DOHH2 (cell line): Measurements from ENCODE around the gene NELFA.

ENCODE experiments used
- H3F3A ChIP-seq: fragments of 200-600 bp; sonication (generic), shearing (Covaris generic); 2 replicates; pipeline ENCODE4 v1.6.0; 2016; ENCODE audit warnings: antibody characterized with exemption, mild to moderate bottlenecking; ENCODE audit not compliant: control insufficient read depth, insufficient read depth
- H3K27ac ChIP-seq: fragments of 200-600 bp; sonication (generic); 2 replicates; pipeline ENCODE4 v1.5.1; 2014; ENCODE audit warnings: low read depth, mild to moderate bottlenecking, low read length, moderate library complexity
- H3K27me3 ChIP-seq: fragments of 200-600 bp; sonication (generic); 2 replicates; pipeline ENCODE4 v1.6.1; 2014; ENCODE audit warnings: mild to moderate bottlenecking, low read length, mixed read lengths; ENCODE audit not compliant: control insufficient read depth
- H3K36me3 ChIP-seq: fragments of 200-600 bp; sonication (generic); 2 replicates; pipeline ENCODE4 v1.6.1; 2014; ENCODE audit warnings: mild to moderate bottlenecking, low read length, moderate library complexity, mixed read lengths; ENCODE audit not compliant: control insufficient read depth
- H3K4me1 ChIP-seq: fragments of 200-600 bp; sonication (generic); 2 replicates; pipeline ENCODE4 v1.6.1; 2014; ENCODE audit warnings: mild to moderate bottlenecking, low read length, mixed read lengths; ENCODE audit not compliant: control insufficient read depth
- H3K4me2 ChIP-seq: fragments of 200-600 bp; sonication (generic); 2 replicates; pipeline ENCODE4 v1.6.0; 2014; ENCODE audit warnings: mild to moderate bottlenecking, low read length, moderate library complexity
- H3K4me3 ChIP-seq: fragments of 200-600 bp; sonication (generic); 2 replicates; pipeline ENCODE4 v1.5.1; 2014; ENCODE audit warnings: mild to moderate bottlenecking, low read length, mixed read lengths
- H3K79me2 ChIP-seq: fragments of 200-600 bp; sonication (generic); 2 replicates; pipeline ENCODE4 v1.6.1; 2014; ENCODE audit warnings: mild to moderate bottlenecking, low read length, mixed read lengths; ENCODE audit not compliant: control insufficient read depth
- H3K9me2 ChIP-seq: fragments of 200-600 bp; sonication (generic); replicated peaks from 2 replicates; pipeline ENCODE4 v1.6.1; 2014; ENCODE audit warnings: mild to moderate bottlenecking, low read length, mixed read lengths; ENCODE audit not compliant: control insufficient read depth
- H3K9me3 ChIP-seq: fragments of 200-600 bp; sonication (generic); 2 replicates; pipeline ENCODE4 v1.6.1; 2014; ENCODE audit warnings: antibody characterized with exemption, low read length, mixed read lengths; ENCODE audit not compliant: control insufficient read depth, insufficient read depth
- H4K20me1 ChIP-seq: fragments of 200-600 bp; sonication (generic); 2 replicates; pipeline ENCODE4 v1.6.0; 2014; ENCODE audit warnings: low read depth, mild to moderate bottlenecking, antibody characterized with exemption, low read length, moderate library complexity; ENCODE audit not compliant: control insufficient read depth, insufficient read depth
- EZH2phosphoT487 ChIP-seq: fragments of 200-600 bp; sonication (generic); IDR thresholded peaks from 2 replicates; pipeline ENCODE4 v1.6.1; 2017; ENCODE audit warnings: borderline replicate concordance, mild to moderate bottlenecking, antibody characterized with exemption, low read length, moderate library complexity, mixed read lengths
- TF ChIP-seq, protein P1 (sequence below): fragments of 200-600 bp; sonication (generic); IDR thresholded peaks from one replicate; pipeline ENCODE4 v1.5.1; 2014; ENCODE audit warnings: antibody characterized with exemption, mild to moderate bottlenecking, low read depth, low read length; ENCODE audit not compliant: poor library complexity, severe bottlenecking

Gene NELFA

GRCh38 chr4:1953335-1953734 lies 55.4 kb downstream of the NELFA start:
- Histone ChIP-seq H3F3A (no peaks in the 10 kb centered on the region), H3K27me3 (no peaks in the 10 kb centered on the region), H3K9me2 (no peaks in the 10 kb centered on the region), H3K4me3 (no peak overlapping the region), H3K4me1 (no peaks in the 10 kb centered on the region), H3K36me3 (peaks cover 90% of the 10 kb centered on the region), H3K9me3 (no peaks in the 10 kb centered on the region), H3K4me2 (no peak overlapping the region), H4K20me1 (no peaks in the 10 kb centered on the region), H3K79me2 (0 out of 2 replicates have a peak, but pooled peaks cover 2% of the 10 kb centered on the region), H3K27ac (no peak overlapping the region)
- TF ChIP-seq, protein P1, sequence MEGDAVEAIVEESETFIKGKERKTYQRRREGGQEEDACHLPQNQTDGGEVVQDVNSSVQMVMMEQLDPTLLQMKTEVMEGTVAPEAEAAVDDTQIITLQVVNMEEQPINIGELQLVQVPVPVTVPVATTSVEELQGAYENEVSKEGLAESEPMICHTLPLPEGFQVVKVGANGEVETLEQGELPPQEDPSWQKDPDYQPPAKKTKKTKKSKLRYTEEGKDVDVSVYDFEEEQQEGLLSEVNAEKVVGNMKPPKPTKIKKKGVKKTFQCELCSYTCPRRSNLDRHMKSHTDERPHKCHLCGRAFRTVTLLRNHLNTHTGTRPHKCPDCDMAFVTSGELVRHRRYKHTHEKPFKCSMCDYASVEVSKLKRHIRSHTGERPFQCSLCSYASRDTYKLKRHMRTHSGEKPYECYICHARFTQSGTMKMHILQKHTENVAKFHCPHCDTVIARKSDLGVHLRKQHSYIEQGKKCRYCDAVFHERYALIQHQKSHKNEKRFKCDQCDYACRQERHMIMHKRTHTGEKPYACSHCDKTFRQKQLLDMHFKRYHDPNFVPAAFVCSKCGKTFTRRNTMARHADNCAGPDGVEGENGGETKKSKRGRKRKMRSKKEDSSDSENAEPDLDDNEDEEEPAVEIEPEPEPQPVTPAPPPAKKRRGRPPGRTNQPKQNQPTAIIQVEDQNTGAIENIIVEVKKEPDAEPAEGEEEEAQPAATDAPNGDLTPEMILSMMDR, result no peak
- no peak for TF ChIP-seq EZH2phosphoT487

DNA sequence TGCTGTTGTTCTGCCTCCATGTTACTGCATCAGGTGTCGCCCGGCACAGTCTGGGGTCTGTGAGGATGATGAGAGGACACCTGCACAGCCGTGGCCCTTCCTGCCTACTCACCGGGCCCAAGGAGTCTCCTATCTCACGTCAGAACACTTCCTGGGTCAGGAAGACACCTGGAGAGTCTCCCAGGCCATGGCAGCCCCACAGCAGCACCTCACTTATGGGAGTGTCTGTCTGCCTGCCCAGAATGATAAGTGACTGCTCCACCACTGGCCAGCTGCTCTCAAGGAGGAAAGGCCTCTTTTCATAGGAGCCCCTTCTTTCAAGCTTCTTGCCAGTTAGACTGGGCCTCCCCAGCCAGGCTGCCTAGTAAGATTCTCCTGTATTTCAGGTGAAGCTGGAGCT lies 56.1 kb downstream of the NELFA start:
- peaks cover 90% of the 10 kb centered on the region for H3K36me3 ChIP-seq
- H4K20me1 ChIP-seq, result no peaks in the 10 kb centered on the region
- H3K4me3 ChIP-seq, result no peak overlapping the region
- no peaks in the 10 kb centered on the region for H3K9me3 ChIP-seq
- H3K4me2 ChIP-seq, result no peak overlapping the region
- no peak for TF ChIP-seq EZH2phosphoT487
- TF ChIP-seq, protein P1, result no peak
- H3K9me2 ChIP-seq, result no peaks in the 10 kb centered on the region
- no peaks in the 10 kb centered on the region for H3K27me3 ChIP-seq
- no peaks in the 10 kb centered on the region for H3K4me1 ChIP-seq
- no peaks in the 10 kb centered on the region for H3F3A ChIP-seq
- no peak overlapping the region for H3K27ac ChIP-seq
- 0 out of 2 replicates have a peak, but pooled peaks cover 2% of the 10 kb centered on the region for H3K79me2 ChIP-seq

DNA sequence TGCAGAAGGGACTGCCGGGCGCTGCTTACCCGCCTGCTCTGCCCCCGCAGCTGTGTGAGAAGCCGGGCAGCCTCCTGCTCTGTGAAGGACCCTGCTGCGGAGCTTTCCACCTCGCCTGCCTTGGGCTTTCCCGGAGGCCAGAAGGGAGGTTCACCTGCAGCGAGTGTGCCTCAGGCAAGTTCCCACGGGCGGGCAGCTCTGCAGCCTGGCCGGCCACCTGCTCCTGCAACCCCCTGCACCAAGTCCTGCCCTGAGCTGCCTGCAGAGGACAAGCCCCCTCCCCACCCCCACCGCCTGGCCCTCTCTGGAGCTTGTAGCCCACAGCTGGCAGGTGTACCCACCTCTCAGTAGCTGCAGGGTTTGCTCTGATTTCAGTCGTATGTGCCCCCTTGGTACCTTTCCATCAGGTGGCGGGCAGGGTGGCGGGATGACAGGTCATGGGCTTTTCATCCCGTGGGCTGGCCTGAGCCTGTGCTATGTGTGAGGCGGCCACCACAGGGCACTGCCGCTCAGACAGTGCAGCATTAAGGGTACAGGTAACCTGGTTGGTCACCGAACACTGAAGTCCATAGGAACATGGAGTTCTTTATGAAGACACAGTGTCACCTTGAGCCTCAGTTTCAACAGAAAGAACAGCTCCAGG lies 56.6 kb downstream of the NELFA start:
- Histone ChIP-seq H3K9me3 (no peaks in the 10 kb centered on the region), H3K4me3 (no peak overlapping the region), H3K27me3 (no peaks in the 10 kb centered on the region), H3K9me2 (no peaks in the 10 kb centered on the region), H3K4me1 (no peaks in the 10 kb centered on the region), H3K36me3 (peaks cover 91% of the 10 kb centered on the region), H3K27ac (no peak overlapping the region), H3K79me2 (0 out of 2 replicates have a peak, but pooled peaks cover 2% of the 10 kb centered on the region), H3F3A (no peaks in the 10 kb centered on the region), H3K4me2 (no peak overlapping the region), H4K20me1 (no peaks in the 10 kb centered on the region)
- no peak for TF ChIP-seq EZH2phosphoT487
- TF ChIP-seq, protein P1, result no peak
